ENCODE results near the gene TAF4.

Gene TAF4

DNA sequence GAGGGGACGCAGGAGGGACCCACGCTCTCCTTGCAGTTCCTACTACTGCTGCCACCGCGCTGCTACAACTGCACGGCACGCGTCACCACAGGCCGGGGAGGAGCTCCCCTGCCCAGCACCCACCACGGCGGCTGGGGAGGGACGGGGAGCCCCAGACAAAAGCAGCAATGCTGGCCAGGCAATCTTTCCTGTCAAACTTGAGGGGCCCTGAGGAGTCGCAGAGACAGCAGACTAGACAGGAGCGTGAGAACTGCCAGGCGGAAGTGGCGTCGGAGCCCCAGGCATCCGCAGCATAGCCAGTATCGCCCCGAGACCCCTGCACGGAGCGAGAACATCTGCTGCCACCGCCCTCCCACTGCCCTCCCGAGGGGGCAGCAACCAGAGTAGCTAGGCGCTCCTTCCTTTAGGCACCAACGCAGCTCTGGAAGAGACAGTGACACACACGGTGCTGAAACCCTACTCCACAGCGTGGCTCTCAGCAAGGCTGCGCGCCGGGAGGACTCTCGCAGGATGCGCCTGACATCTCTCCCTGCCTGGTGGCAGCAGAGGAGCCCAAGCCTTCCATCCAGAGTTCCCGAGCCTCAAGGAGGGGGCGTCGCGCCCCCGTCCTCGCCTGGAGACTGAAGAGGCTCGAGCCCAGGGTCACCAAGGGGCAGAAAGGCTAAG lies 2.2 kb downstream of the TAF4 start:
- ChIA-PET POLR2A (interaction anchor here (0.6 kb wide), 2 partner anchors 59 kb away, joined by 3 to 5 read pairs; partner anchors contain the start of gene LSM14B), CTCF (interaction anchor here (0.7 to 5.8 kb wide), 3 partner anchors 24 to 72 kb away, joined by 3 to 22 read pairs (median 3); no protein-coding TSS in a partner anchor)
- H3K4me3 ChIP-seq (ENCODE audit: control insufficient read depth in 1 of 7, extremely low read depth in 1 of 7, insufficient read depth in 4 of 7, low read depth in 2 of 7, low read length in 6 of 7), result peak overlapping the region in 1 of 7 experiments; percentile 38
- H3K4me1 ChIP-seq (ENCODE audit: control extremely low read depth in 1 of 4, control insufficient read depth in 4 of 4, insufficient read depth in 4 of 4, low read length in 3 of 4), result peaks cover 3 to 35% (median 33%) of the 10 kb centered on the region in 4 experiments
- peaks cover 0 to 17% (median 2%) of the 10 kb centered on the region in 4 experiments for H3K36me3 ChIP-seq (ENCODE audit: control insufficient read depth in 4 of 4, insufficient read depth in 4 of 4, low read length in 3 of 4)
- WGBS (ENCODE audit: insufficient coverage), result 95% methylated on average over 39 of the region's 39 CpGs
- no peak for DNase-seq
- no peaks in the 10 kb centered on the region for H3K27me3 ChIP-seq (replicated peaks in 2 of 5; ENCODE audit: control insufficient read depth in 4 of 5, insufficient read depth in 5 of 5, low read length in 4 of 5)
- no peaks in the 10 kb centered on the region for H3K9me3 ChIP-seq (ENCODE audit: control extremely low read depth in 1 of 5, control insufficient read depth in 4 of 5, insufficient read depth in 2 of 5, low read depth in 1 of 5, low read length in 4 of 5)
- H3K27ac ChIP-seq (ENCODE audit: insufficient read depth in 1 of 2, low read depth in 1 of 2, low read length in 2 of 2, poor library complexity in 1 of 2, severe bottlenecking in 2 of 2), result no peak overlapping the region

DNA sequence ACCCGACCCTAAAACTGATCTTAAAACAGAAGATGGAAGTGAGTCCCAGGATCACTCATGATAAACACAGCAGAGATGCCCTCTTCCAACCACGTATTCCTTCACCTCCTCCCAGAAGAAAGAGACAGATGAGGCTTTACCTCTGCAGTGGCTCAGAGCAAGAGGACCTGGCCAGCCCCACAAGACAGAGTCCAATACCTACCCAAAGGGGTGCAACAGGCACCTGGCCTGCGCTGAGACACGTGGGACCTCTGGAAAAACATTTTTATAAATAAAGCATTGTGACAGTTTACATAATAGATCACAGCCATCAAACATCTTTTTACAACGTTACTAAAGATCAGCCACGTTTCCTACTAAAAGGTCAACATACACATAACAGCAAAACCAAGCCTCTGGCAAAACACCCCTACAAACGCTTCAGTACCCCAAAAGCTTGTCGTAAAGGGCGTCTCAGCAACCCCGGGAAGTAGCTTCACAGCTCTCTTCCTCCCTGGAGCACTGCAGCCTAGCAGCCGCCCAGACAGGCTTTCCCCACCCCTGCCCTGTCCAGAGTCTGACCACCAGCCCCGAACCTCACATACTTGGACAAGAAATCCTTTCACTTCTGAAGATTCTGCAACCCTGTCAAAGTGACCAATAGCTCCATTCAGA lies 2.9 kb downstream of the TAF4 start:
- ChIA-PET POLR2A (interaction anchor here (0.6 kb wide), 1 partner anchor 59 kb away, joined by 3 read pairs; the partner anchor contains the start of gene LSM14B), CTCF (interaction anchor here (0.7 to 5.8 kb wide), 4 partner anchors 23 to 79 kb away, joined by 3 to 22 read pairs (median 3); no protein-coding TSS in a partner anchor)
- H3K27me3 ChIP-seq (replicated peaks in 2 of 5; ENCODE audit: control insufficient read depth in 4 of 5, insufficient read depth in 5 of 5, low read length in 4 of 5), result no peaks in the 10 kb centered on the region
- no peak for DNase-seq
- peaks cover 0 to 29% (median 29%) of the 10 kb centered on the region in 4 experiments for H3K4me1 ChIP-seq (ENCODE audit: control extremely low read depth in 1 of 4, control insufficient read depth in 4 of 4, insufficient read depth in 4 of 4, low read length in 3 of 4)
- no peak overlapping the region for H3K27ac ChIP-seq (ENCODE audit: insufficient read depth in 1 of 2, low read depth in 1 of 2, low read length in 2 of 2, poor library complexity in 1 of 2, severe bottlenecking in 2 of 2)
- H3K36me3 ChIP-seq (ENCODE audit: control insufficient read depth in 4 of 4, insufficient read depth in 4 of 4, low read length in 3 of 4), result peaks cover 0 to 17% (median 2%) of the 10 kb centered on the region in 4 experiments
- no peaks in the 10 kb centered on the region for H3K9me3 ChIP-seq (ENCODE audit: control extremely low read depth in 1 of 5, control insufficient read depth in 4 of 5, insufficient read depth in 2 of 5, low read depth in 1 of 5, low read length in 4 of 5)
- 91% methylated on average over 8 of the region's 12 CpGs for WGBS (ENCODE audit: insufficient coverage)
- H3K4me3 ChIP-seq (ENCODE audit: control insufficient read depth in 1 of 7, extremely low read depth in 1 of 7, insufficient read depth in 4 of 7, low read depth in 2 of 7, low read length in 6 of 7), result no peak overlapping the region

DNA sequence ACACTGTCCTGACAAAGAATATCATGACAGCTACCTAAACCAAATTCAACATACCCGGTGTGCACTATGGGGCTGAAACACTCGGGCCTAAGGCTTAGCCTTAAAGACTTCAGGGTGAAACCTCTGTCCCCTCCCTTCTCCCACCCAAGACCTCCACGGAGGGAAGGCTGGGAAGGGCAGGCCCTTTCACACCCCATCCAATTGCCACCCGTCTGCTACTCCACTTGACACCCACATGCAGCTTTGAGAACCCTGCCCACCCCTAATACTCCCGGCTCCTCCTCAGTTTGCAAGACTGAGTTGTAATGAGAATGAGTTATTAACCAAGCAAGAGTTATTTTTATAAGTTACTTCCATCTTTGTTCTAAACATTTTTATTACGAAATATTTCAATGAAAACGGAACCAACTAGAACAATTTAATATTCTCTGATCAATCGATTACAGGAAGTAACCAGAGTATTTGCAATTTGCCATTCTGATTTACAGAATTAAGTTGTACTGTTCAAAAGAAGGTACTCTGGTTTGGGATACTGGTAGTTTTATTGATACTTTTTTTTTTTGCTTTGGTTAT lies 3.7 kb downstream of the TAF4 start:
- Histone ChIP-seq H3K4me1 (ENCODE audit: control extremely low read depth in 1 of 4, control insufficient read depth in 4 of 4, insufficient read depth in 4 of 4, low read length in 3 of 4) (peaks cover 0 to 24% (median 22%) of the 10 kb centered on the region in 4 experiments), H3K27me3 (replicated peaks in 2 of 5; ENCODE audit: control insufficient read depth in 4 of 5, insufficient read depth in 5 of 5, low read length in 4 of 5) (no peaks in the 10 kb centered on the region), H3K9me3 (ENCODE audit: control extremely low read depth in 1 of 5, control insufficient read depth in 4 of 5, insufficient read depth in 2 of 5, low read depth in 1 of 5, low read length in 4 of 5) (no peaks in the 10 kb centered on the region), H3K4me3 (ENCODE audit: control insufficient read depth in 1 of 7, extremely low read depth in 1 of 7, insufficient read depth in 4 of 7, low read depth in 2 of 7, low read length in 6 of 7) (no peak overlapping the region), H3K36me3 (ENCODE audit: control insufficient read depth in 4 of 4, insufficient read depth in 4 of 4, low read length in 3 of 4) (peaks cover 0 to 17% (median 2%) of the 10 kb centered on the region in 4 experiments), H3K27ac (ENCODE audit: insufficient read depth in 1 of 2, low read depth in 1 of 2, low read length in 2 of 2, poor library complexity in 1 of 2, severe bottlenecking in 2 of 2) (no peak overlapping the region)
- no peak for DNase-seq
- ChIA-PET CTCF (interaction anchor here (0.6 to 5.8 kb wide), 3 partner anchors 36 to 73 kb away, joined by 3 to 22 read pairs (median 3); no protein-coding TSS in a partner anchor), POLR2A (no interaction called here)
- WGBS (ENCODE audit: insufficient coverage), result 83% methylated on average over 2 of the region's 8 CpGs

DNA sequence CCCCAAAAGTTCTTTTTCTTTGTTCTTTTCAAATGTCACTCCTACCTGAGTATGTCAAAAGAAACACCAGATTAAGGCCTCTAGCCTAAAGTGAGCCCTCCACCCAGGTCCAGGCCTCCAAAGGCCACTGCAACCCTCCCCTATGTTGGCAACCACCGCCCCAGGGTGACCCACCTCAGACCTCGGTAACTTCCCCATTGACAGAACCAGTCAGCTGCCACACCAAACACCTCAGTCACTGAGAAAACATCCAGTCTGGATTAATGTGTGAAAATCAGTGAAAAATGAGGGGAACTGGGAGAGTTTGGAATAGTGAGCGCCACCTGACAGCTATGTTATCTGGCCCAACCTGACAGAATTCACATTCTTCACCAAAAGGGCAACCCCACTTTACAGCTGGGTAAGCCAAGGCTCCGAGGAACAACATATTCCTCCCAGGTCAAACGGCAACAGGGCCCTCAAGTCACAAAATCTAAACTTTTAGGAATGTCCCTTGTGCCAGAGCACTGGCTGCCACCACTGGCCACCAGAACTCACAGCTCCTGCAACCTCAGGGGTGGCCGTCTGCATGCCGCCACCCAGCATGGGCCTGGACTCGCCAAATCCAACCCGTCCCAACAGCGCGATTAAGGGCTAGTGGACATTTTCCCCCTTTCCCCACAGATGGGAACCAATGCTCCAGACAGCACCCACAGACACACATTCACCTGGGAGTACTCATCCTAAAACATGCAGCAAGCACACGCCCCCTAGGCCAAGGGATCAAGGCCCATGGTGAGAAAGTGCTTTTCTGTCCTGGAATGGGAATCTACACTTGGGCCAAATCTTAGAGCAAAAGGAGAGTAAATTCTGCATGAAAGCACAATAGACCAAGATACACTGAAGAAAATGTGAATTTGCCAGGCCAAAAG lies 4.8 kb downstream of the TAF4 start:
- POLR2A ChIA-PET, result interaction anchor here (1.2 kb wide), 1 partner anchor 61 kb away, joined by 4 read pairs; no protein-coding TSS in a partner anchor
- peaks cover 0 to 20% (median 17%) of the 10 kb centered on the region in 4 experiments for H3K4me1 ChIP-seq (ENCODE audit: control extremely low read depth in 1 of 4, control insufficient read depth in 4 of 4, insufficient read depth in 4 of 4, low read length in 3 of 4)
- no peaks in the 10 kb centered on the region for H3K27me3 ChIP-seq (replicated peaks in 2 of 5; ENCODE audit: control insufficient read depth in 4 of 5, insufficient read depth in 5 of 5, low read length in 4 of 5)
- 97% methylated on average over 5 of the region's 12 CpGs for WGBS (ENCODE audit: insufficient coverage)
- no peaks in the 10 kb centered on the region for H3K9me3 ChIP-seq (ENCODE audit: control extremely low read depth in 1 of 5, control insufficient read depth in 4 of 5, insufficient read depth in 2 of 5, low read depth in 1 of 5, low read length in 4 of 5)
- CTCF ChIA-PET, result interaction anchor here (0.7 to 5.8 kb wide), 6 partner anchors 13 to 76 kb away, joined by 3 to 22 read pairs (median 3); no protein-coding TSS in a partner anchor
- H3K27ac ChIP-seq (ENCODE audit: insufficient read depth in 1 of 2, low read depth in 1 of 2, low read length in 2 of 2, poor library complexity in 1 of 2, severe bottlenecking in 2 of 2), result no peak overlapping the region
- no peak overlapping the region for H3K4me3 ChIP-seq (ENCODE audit: control insufficient read depth in 1 of 7, extremely low read depth in 1 of 7, insufficient read depth in 4 of 7, low read depth in 2 of 7, low read length in 6 of 7)
- peaks cover 0 to 21% (median 2%) of the 10 kb centered on the region in 4 experiments for H3K36me3 ChIP-seq (ENCODE audit: control insufficient read depth in 4 of 4, insufficient read depth in 4 of 4, low read length in 3 of 4)
- DNase-seq, result no peak

DNA sequence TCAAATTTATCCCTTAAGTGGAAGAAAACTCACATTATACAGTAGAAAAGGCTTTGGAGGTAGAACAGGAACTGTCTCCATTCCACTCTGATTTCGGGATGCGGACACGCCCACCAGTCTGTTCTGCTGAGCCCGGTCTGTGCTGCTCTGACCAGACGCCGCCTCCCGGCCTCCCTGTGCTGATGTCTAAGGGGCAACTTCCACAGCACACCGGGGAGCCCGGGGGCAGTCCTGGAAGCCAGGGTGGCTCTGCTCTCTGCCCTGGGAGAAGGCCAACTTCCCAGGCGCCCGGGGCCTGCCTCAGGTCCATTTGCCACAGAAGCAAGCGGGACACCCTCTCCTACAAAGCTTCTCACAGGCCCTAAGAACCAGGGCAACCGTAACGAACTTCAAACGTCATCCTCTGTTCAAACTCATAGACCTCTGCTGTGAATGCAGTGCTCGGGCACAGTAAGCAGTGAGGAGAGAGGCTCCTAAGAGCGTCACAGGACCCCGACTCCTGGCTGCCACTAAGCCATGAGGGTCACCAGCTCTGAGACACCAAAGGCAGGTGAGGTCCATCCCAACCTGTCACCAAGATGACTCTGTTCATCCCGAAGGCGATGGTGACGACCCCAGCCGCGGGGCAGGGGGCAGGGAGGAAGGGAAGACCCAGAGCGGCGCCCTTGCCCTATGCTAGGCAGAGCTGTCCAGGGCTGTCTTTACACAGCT lies 5.6 kb downstream of the TAF4 start:
- Histone ChIP-seq H3K36me3 (ENCODE audit: control insufficient read depth in 4 of 4, insufficient read depth in 4 of 4, low read length in 3 of 4) (peaks cover 0 to 25% (median 3%) of the 10 kb centered on the region in 4 experiments), H3K27me3 (replicated peaks in 2 of 5; ENCODE audit: control insufficient read depth in 4 of 5, insufficient read depth in 5 of 5, low read length in 4 of 5) (no peaks in the 10 kb centered on the region), H3K27ac (ENCODE audit: insufficient read depth in 1 of 2, low read depth in 1 of 2, low read length in 2 of 2, poor library complexity in 1 of 2, severe bottlenecking in 2 of 2) (no peak overlapping the region), H3K4me1 (ENCODE audit: control extremely low read depth in 1 of 4, control insufficient read depth in 4 of 4, insufficient read depth in 4 of 4, low read length in 3 of 4) (peaks cover 0 to 20% (median 17%) of the 10 kb centered on the region in 4 experiments), H3K4me3 (ENCODE audit: control insufficient read depth in 1 of 7, extremely low read depth in 1 of 7, insufficient read depth in 4 of 7, low read depth in 2 of 7, low read length in 6 of 7) (no peak overlapping the region), H3K9me3 (ENCODE audit: control extremely low read depth in 1 of 5, control insufficient read depth in 4 of 5, insufficient read depth in 2 of 5, low read depth in 1 of 5, low read length in 4 of 5) (no peaks in the 10 kb centered on the region)
- ChIA-PET POLR2A (interaction anchor here (1.2 kb wide), 1 partner anchor 62 kb away, joined by 4 read pairs; no protein-coding TSS in a partner anchor), CTCF (interaction anchor here (0.7 to 5.8 kb wide), 5 partner anchors 14 to 77 kb away, joined by 3 to 22 read pairs (median 3); no protein-coding TSS in a partner anchor)
- no peak for DNase-seq
- 95% methylated on average over 22 of the region's 25 CpGs for WGBS (ENCODE audit: insufficient coverage)

DNA sequence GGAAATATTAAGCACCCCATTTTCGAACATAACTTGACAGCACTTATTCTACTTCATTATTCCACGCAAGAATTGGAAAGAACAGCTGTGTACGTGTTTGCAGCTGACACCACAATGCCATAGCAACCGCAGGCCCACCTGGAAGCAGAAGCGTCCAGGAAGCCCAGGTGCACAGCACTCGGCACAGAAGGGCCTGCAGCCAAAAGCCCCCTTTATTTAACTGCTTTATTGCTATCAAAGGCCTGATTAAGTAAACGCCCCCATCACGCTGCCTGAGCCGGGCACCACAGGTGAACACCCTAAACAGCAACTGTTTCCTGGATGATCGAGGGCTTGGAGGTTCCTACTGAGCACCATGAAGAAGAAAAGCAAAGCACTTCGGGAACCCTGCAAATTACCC lies 6.3 kb downstream of the TAF4 start:
- Histone ChIP-seq H3K36me3 (ENCODE audit: control insufficient read depth in 4 of 4, insufficient read depth in 4 of 4, low read length in 3 of 4) (peaks cover 0 to 28% (median 4%) of the 10 kb centered on the region in 4 experiments), H3K27me3 (replicated peaks in 2 of 5; ENCODE audit: control insufficient read depth in 4 of 5, insufficient read depth in 5 of 5, low read length in 4 of 5) (no peaks in the 10 kb centered on the region), H3K4me3 (ENCODE audit: control insufficient read depth in 1 of 7, extremely low read depth in 1 of 7, insufficient read depth in 4 of 7, low read depth in 2 of 7, low read length in 6 of 7) (no peak overlapping the region), H3K27ac (ENCODE audit: insufficient read depth in 1 of 2, low read depth in 1 of 2, low read length in 2 of 2, poor library complexity in 1 of 2, severe bottlenecking in 2 of 2) (no peak overlapping the region), H3K4me1 (ENCODE audit: control extremely low read depth in 1 of 4, control insufficient read depth in 4 of 4, insufficient read depth in 4 of 4, low read length in 3 of 4) (peaks cover 0 to 19% (median 16%) of the 10 kb centered on the region in 4 experiments), H3K9me3 (ENCODE audit: control extremely low read depth in 1 of 5, control insufficient read depth in 4 of 5, insufficient read depth in 2 of 5, low read depth in 1 of 5, low read length in 4 of 5) (no peaks in the 10 kb centered on the region)
- WGBS (ENCODE audit: insufficient coverage), result 95% methylated on average over 10 of the region's 11 CpGs
- POLR2A ChIA-PET, result no interaction called here
- DNase-seq, result no peak
- CTCF ChIA-PET, result interaction anchor here (0.6 to 5.8 kb wide), 5 partner anchors 15 to 78 kb away, joined by 3 to 22 read pairs (median 3); no protein-coding TSS in a partner anchor

Data from common myeloid progenitor, CD34-positive (primary cell).